Astrocyte (in vitro differentiated cells and primary cell): ENCODE measurements around the gene ZCCHC18.

Experiments used
- EZH2 ChIP-seq: IDR thresholded peaks from 2 replicates; pipeline ENCODE4 v1.6.1; 2012; ENCODE audit warnings: mild to moderate bottlenecking, low read length, inconsistent platforms; ENCODE audit not compliant: insufficient read depth
- TF ChIP-seq, protein P1 (sequence below): IDR thresholded peaks from 2 replicates; pipeline ENCODE4 v1.5.1; 2011; ENCODE audit warnings: low read depth, mild to moderate bottlenecking, inconsistent platforms, low read length, moderate library complexity; ENCODE audit not compliant: insufficient read depth

DNA sequence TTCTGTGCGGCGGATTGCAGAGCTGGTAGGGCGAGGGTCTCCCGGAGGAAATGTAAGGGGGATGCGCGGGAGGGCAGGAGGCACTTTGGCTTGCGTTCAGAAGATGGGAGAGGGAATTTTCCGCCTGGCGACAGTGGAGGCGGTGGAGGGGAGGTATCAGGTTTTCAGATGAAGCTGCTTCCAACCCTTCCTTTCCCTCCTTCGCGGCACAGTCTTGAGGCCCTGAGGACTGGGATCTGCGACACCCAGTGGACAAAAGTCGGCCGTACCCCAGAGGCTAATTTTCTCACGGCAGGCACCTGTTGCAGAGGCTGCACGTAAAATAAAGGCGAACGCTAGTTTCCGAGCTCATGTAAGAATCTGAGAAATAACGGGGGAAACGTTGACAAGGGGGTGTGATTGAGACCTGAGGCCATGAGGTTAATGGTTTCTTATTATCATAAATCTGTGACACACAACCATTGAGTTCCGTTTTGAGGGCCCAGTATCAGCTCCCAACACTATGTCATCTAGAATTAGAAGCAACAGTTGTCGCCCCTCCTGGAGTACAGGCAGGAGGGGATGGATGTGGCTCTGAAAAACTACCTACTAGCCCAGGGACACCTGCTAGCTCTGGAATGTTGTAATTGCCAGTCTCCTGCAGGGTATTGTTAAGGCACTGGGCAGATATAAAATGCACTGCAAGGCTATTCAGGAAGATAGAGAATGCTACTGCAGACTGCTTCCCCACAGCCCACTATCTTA is 1.1 kb downstream of the ZCCHC18 start:
- TF ChIP-seq, protein P1, sequence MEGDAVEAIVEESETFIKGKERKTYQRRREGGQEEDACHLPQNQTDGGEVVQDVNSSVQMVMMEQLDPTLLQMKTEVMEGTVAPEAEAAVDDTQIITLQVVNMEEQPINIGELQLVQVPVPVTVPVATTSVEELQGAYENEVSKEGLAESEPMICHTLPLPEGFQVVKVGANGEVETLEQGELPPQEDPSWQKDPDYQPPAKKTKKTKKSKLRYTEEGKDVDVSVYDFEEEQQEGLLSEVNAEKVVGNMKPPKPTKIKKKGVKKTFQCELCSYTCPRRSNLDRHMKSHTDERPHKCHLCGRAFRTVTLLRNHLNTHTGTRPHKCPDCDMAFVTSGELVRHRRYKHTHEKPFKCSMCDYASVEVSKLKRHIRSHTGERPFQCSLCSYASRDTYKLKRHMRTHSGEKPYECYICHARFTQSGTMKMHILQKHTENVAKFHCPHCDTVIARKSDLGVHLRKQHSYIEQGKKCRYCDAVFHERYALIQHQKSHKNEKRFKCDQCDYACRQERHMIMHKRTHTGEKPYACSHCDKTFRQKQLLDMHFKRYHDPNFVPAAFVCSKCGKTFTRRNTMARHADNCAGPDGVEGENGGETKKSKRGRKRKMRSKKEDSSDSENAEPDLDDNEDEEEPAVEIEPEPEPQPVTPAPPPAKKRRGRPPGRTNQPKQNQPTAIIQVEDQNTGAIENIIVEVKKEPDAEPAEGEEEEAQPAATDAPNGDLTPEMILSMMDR = peak; percentile 40
- no peak for TF ChIP-seq EZH2
